ENCODE results near the gene CACNA1B.

The CACNA1B gene

GRCh38 chr9:137988051-137988450 is 110.5 kb downstream of the CACNA1B start:
- no peak for DNase-seq

DNA sequence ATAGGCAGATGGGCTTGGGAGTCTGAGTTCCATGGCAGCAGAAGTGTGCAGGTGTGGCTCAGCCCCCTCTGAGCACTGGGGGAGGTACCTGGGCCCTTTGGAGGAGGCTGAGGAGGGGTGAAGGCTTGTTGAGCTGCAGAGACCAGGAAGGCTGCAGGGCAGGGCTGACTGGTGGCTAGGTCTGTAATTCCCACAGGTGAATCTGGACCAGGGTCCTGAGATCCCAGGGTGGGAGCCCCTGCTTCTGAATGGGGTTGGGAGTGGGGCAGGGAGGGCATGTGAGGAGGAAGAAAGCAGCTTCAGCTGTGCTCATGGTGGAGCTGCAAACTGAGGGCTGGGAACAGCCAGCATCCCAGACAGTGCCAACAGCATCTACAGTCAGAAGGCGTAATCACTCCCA is 111.1 kb downstream of the CACNA1B start:
- no peak for DNase-seq

DNA sequence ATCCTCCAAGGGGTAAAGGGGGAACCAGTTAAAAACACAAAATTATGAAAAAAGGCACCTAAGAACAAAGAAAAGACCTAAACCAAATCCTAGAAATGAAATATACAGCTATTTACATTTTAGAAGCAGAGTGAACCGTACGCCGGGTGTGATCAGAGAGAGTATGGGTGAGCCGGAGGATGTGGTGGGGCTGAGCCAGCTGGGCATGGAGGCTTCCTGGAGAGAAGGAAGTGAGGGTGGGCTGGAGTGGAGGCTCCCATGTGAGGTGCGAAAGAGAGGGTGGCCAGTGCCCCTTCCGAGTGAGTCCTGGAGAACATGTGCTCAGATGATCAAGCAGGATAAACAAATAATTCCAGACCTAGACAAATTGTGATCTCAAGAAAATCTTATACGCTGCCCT is 111.6 kb downstream of the CACNA1B start:
- no peak for DNase-seq

- no peak for DNase-seq
Measured at GRCh38 chr9:137989999-137990715, 112.6 kb downstream of the CACNA1B start.

DNA sequence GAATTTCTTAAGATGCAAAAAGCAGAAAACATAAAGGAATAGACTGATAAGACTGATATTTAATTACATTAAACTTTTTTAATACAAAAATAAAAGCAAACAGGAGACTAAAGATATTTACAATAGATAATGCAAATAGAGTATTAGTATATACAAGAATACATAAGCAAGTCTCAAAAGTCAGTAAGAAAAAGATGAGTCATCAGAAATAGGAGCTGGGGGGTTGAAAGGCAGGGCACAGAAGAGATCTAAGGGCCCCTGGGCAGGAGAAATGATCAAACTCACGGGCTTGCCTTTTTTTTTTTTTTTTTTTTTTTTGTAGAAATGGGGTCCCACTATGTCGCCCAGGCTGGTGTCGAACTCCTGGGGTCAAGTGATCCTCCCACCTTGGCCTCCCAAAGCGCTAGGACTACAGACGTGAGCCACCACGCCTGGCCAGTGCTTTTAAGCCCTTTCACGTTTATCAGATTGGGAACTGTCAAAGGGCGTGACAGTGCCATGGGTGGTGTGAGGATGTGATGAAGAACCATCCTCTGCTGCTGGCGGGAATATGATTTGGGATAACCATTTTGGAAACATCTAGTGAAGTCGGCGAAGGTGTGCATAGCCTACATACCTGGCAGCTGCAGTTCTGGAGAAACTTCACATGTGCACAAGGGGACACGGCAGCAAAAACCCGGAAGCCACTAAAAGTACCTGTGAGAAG is 126.1 kb downstream of the CACNA1B start:
- DNase-seq: no peak

DNA sequence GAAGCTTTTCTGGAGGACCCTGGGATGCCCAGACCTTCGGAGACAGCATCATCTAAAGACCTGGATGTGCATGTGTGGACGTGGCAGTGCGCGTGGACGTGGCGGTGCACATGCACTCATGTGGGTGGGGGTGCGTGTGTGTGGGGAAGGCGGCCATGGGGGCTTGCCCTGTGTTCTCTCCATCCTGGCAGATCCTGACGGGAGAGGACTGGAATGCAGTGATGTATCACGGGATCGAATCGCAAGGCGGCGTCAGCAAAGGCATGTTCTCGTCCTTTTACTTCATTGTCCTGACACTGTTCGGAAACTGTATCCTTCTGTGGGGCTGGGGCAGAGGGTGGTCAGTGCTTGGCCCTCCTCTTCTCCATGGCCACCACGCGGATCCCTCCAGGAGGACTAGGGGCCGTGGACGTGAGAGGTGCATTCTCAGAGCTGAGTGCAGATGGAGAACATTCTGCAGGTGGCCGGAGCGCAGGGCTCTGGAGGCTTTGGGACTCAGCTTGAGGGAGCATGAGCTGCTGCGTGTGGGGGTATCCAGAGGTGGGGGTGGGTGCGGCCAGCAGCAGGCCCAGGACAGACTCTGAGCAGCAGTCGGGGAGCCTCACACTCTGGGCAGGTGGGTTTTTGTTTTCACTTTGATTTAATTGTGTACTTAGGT is 129.1 kb downstream of the CACNA1B start:
- no peak for DNase-seq

DNA sequence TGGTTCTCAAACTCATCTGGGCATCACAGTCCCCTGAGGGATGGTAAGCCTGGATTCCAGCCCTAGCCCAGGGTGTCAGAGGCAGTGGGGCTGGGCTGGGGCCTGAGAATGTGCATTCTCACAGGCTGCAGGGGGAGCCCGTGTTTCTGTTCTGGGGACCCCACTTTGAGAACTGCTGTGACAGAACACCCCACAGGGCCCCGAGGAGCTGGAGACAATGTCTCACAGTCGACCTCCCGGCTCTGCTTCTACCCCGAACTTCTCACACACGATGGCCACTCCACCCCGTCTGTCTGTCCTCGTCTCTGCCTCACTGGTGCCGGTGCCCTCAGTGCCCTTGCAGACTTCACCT is 130.0 kb downstream of the CACNA1B start:
- no peak for DNase-seq

DNA sequence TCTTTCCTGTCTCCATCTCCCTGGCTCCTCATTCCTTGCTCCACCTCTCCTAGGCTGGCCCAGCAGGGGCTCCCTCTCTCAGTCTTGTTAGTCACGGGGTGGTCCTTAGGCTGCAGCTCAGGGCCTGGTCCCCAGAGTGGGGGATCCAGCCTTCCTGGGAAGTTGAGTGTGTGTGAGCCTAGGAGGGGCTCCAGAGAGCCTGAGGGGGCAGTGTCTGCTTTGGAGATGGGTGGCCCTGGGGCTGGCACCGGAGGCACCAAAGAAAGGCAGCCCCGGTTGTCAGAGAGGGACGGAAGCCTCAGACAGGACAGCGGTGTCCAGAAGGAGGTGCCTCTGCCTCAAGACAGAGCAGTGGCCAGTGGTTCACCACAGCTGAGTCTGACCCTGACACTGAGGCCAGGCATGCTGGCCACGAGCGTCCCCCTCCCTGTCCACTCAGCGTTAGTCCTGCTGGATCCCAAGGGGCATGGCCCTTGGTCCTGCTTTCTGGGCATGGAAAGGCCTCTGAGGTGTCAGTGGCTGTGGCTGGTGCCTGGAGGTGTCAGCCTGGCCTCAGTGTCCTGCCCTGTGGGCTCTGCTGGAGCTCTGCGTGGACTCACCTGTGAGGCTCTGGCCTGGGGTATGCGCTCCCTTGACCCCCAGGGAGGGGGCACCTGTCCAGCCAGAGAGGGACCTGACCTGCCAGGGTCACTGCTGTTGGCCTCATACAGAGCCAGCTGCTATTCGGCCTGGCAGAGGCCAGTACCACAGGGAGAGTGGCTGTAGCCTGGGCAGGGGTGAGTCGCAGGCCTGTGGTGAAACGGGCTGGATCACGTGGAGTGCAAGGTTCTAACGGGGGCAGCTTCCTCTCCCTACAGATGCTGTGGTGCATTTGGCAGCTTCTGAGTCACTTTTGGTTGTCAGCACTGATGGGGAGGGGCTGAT is 130.6 kb downstream of the CACNA1B start:
- no peak for DNase-seq

GRCh38 chr9:138009016-138009802 is 131.6 kb downstream of the CACNA1B start:
- DNase-seq: no peak

- DNase-seq: no peak
Measured at GRCh38 chr9:138009803-138010690, 132.5 kb downstream of the CACNA1B start.

GRCh38 chr9:138010861-138011260 is 133.3 kb downstream of the CACNA1B start:
- DNase-seq: no peak

- DNase-seq: no peak
Measured at GRCh38 chr9:138011951-138012500, 134.4 kb downstream of the CACNA1B start.

DNA sequence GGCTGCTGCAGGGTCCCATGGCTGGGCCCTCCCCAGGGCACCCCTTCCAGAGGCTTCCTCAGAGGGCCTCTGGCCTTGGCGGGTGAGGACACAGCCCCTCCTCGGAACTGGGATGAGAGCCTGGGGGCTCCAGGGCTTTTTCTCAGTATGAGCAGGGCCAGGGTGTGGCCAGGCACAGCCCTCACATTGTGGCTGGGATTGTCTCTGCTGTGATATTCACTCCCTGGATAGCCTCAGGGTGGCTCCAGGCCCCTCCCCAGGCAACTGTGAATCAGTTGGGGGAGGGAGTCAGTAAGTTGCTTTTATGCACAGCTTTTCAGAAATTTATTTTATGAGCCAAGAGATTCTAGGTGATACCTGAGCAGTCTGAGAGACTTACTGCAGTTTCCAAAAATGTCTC is 135.7 kb downstream of the CACNA1B start:
- DNase-seq: no peak

- no peak for DNase-seq
Measured at GRCh38 chr9:138013836-138014562, 136.4 kb downstream of the CACNA1B start.

DNA sequence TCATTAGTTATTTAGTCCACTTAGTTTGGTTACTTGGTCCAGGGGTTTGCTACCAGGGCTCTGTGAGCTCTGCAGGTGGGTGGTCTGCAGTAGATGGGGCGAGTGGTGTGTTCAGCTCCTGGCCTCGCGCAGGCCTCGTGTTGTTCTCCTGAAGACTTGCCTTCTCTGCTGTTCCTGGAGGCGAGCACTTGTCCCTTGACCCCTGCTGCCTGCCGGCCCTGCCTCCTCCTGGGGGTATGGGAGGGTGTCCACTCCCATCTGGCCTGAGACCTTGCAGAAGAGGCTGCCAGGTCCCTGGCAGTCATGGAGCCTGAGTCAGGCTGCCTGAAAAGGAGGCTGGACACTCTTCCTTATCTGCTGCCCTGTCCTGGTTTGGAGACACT is 137.0 kb downstream of the CACNA1B start:
- DNase-seq: no peak

GRCh38 chr9:138015021-138015829 is 137.6 kb downstream of the CACNA1B start:
- no peak for DNase-seq

- no peak for DNase-seq
Measured at GRCh38 chr9:138016406-138017187, 139.0 kb downstream of the CACNA1B start.

GRCh38 chr9:138017200-138017599 is 139.6 kb downstream of the CACNA1B start:
- DNase-seq: no peak

Data from CD4-positive, alpha-beta T cell treated with Interleukin-15 for 1 hour (primary cell).